HL-60 (cell line): ENCODE data around the gene ANKRD13A.

ENCODE experiments used
- CTCF ChIP-seq: IDR thresholded peaks from one replicate; pipeline ENCODE4 v1.5.1; 2011; ENCODE audit warnings: low read length, control low read depth, inconsistent platforms; ENCODE audit not compliant: insufficient read depth
- GABPA ChIP-seq: IDR thresholded peaks from 2 replicates; pipeline ENCODE4 v1.6.1; 2012; ENCODE audit warnings: low read depth

GRCh38 chr12:110067531-110067930, 68.3 kb downstream of the ANKRD13A start:
- TF ChIP-seq CTCF (no peak), GABPA (no peak)
